DMS153 (cell line): ENCODE results near the gene ZNF684.
"Not testable (repeated sequence)": the region's sequence is repeated elsewhere in the genome, so short reads cannot be mapped to it uniquely, and the experiment has no call there.

Experiments
- DNase-seq: peaks from one replicate; lab custom pipeline; 2025; lab: John Stamatoyannopoulos, UW

ZNF684 gene

GRCh38 chr1:40531381-40532061 lies at the start of gene ZNF684:
ZNF684 (plus strand) TSS chr1:40531637; CDS start chr1:40533167, 1,530 bp downstream.
- DNase-seq = peak; percentile 99

- DNase-seq = no peak
Measured at GRCh38 chr1:40495315-40495903, 36.0 kb upstream of the ZNF684 start.

GRCh38 chr1:40502651-40503050 lies 28.8 kb upstream of the ZNF684 start:
- DNase-seq = not testable (repeated sequence)

DNA sequence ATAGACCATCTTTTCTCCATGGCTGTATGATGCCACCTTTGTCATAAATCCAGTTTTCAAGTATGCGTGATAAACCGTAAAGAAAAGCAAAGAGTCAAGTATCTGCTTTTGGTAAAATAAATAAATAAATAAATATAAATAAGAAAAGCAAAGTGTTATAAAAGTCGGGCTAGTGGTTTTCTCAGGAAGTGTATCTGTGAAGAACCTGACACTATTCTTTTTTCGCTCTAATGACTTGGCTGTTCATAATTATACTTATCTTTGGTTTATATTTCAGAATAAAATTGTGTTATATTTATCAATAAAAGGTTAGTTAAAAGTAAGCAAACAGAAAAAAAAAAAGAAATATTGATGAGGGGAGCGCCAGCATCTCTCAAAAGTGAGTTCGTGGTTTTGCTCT lies 23.5 kb upstream of the ZNF684 start:
- DNase-seq = no peak

DNA sequence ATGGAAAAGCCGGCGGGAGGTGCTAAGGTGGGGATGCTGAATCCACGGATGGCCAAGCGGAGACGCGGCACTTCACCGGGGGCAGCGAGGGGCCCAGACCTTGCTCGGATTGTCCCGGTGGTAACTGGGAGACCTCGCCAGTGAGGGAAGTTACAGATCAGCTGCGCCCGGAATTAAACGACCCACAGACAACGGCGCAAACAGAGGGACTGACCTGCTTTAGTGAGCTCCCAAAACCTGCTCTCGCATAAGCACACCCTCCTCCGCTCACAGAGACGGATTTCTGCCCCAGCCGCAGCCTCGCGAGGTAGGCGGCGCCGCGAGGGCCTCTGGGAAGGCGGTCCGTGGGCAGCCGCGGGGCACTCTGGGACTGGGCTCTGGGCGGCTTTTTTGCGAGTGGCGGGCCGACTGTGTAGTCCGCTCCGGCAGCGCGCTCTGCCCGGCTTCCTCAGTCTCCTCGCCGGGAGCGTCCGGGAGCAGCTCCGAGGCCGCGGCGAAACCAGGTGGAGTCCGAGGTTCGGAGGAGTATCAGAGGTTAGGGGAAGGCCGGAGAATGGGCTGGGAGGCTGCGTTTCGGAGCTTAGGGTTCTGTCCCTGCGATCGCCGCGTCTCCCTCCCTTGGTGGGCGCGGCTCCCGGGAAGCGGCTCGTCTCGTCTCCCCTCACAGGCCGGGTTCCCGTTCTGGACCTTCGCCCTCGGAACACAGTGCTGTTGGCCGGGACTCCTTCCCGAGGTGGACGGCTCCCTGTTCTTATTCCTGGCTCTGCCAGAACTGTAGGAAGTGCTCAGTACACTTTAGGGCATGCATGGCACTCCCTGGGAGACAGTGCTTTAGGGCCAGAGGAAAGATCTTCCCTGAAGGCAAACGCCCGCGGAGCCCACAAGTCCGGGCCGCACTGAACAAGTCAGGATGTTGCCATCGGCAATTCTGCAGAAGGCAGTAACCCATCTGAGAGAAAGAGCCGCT lies 22.8 kb upstream of the ZNF684 start, which contains the start of gene EXO5:
Gene EXO5 (plus strand): TSS at position 393 of the 967 bp plus-strand sequence. CDS start 5,778 bp downstream, outside the sequence.
- peak; percentile 78 for DNase-seq

DNA sequence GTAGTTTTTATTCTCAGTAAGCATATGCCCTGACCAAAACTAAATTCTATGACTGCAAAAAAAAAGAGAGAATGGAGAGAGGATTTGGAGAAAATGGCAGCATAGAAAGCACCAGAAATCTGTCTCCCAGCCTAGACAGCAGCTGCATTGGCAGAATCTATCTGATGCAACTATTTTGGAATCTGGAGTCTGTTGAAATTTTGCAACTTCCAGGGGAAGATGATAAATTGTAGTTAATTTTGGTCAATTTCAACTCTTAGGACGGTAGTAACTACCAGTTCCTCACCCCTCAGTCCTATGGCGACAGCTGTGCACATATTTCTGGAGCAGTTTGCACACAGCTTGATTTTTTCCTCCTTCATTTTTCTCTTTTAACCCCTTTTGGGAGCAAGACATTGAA lies 11.9 kb upstream of the ZNF684 start:
- no peak for DNase-seq

GRCh38 chr1:40530735-40531380 lies 579 bp upstream of the ZNF684 start:
- no peak for DNase-seq

DNA sequence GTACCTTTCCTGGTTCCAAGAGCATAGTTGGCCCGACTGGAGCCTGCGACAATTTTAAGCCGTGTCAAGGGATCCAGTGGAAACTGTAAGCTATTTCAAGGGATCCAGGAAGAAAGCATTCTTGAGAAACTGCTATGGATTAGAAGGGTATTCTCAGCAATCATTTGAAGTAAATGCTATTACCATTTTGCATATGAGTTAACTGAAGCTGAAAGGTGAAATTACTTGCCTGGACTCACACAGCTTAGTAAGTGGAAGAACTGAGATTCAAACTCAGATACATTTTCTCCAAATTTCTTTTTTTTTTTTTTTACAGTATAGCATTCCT lies 589 bp downstream of the ZNF684 start:
- DNase-seq = no peak

DNA sequence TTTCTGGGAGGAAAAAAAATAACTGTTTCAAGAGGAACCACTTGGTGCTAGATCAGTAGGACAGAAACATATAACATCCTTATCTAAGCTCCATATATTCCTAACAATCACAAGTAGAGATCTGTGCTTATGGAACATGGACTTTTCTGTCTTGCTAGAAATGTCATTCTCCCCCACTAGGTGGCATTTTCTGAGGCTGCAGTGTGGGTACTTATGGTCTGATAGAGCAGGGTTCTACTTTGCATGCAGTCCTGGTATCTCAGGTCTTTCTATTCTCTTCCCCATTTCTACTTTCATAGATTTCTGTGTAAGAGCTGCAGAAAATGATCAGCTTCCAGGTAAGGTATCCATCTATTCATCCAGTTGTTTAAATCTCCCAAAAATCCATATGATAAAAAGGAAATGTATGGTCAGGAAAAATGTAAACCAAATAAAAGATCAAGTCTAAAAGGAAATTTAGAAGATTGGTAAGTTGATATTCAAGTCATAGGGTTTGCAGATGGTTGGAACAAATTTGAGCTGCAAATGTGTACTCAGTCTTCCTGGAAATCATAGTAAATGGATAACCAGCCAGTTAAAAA lies 1.5 kb downstream of the ZNF684 start:
- DNase-seq = peak; percentile 35

GRCh38 chr1:40534589-40534988 lies 3.2 kb downstream of the ZNF684 start:
- DNase-seq = no peak

DNA sequence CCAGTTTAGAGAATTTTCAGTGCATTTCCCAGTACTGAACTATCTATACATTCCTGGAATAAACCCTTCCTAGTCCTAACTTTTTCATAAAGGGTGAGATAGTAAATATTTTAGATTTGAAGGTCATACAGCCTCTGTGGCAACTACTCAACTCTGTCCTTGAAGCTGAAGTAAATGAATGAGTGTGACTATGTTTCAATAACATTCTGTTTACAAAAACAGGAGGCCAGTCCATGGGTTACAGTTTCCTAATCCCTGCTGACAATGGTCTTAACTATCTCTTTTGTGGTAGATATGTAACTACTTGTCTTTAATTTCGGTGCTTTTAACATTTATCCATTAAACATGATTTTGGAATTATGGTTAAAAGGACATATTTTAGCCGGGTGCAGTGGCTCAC lies 4.3 kb downstream of the ZNF684 start:
- DNase-seq = no peak

GRCh38 chr1:40539338-40539737 lies 7.9 kb downstream of the ZNF684 start:
- DNase-seq = no peak

DNA sequence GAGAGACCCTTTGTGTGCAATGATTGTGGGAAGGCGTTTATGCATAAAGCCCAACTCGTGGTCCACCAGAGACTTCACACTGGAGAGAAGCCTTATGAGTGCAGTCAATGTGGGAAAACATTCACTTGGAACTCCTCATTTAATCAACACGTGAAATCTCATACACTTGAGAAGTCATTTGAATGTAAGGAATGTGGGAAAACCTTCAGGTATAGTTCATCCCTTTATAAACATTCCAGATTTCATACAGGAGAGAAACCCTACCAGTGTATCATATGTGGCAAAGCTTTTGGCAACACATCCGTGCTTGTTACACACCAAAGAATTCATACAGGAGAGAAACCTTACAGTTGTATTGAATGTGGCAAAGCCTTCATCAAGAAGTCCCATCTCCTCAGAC lies 15.5 kb downstream of the ZNF684 start:
- DNase-seq = no peak

- no peak for DNase-seq
Measured at GRCh38 chr1:40553017-40553416, 21.6 kb downstream of the ZNF684 start.

- DNase-seq = not testable (repeated sequence)
Measured at GRCh38 chr1:40554807-40555206, 23.4 kb downstream of the ZNF684 start.

GRCh38 chr1:40556121-40556520 lies 24.7 kb downstream of the ZNF684 start:
- no peak for DNase-seq

- DNase-seq = not testable (repeated sequence)
Measured at GRCh38 chr1:40558241-40558640, 26.8 kb downstream of the ZNF684 start.

- no peak for DNase-seq
Measured at GRCh38 chr1:40562185-40562584, 30.7 kb downstream of the ZNF684 start.

- no peak for DNase-seq
Measured at GRCh38 chr1:40563266-40563665, 31.8 kb downstream of the ZNF684 start.

GRCh38 chr1:40564506-40564905 lies 33.1 kb downstream of the ZNF684 start:
- DNase-seq = no peak

GRCh38 chr1:40564913-40565312 lies 33.5 kb downstream of the ZNF684 start:
- DNase-seq = no peak

GRCh38 chr1:40567825-40568224 lies 36.4 kb downstream of the ZNF684 start:
- DNase-seq = no peak
